ENCODE results near the gene CFAP410. TPM values are rescaled to one million over a fixed set of nuclear protein-coding genes. Genes with fewer than 3 reads are reported as not detected.

CFAP410 gene
- total RNA-seq, 2 donors from 2014 or later: 48.8 to 51.3 TPM

- ATAC-seq (ENCODE audit: insufficient number of reproducible peaks, low FRiP score, low read depth) (no peak), DNase-seq (ENCODE audit: low spot score) (no peak)
- no peaks in the 10 kb centered on the region for H3K27me3 ChIP-seq (replicated peaks; ENCODE audit: insufficient read depth)
- H3K4me3 ChIP-seq: no peak overlapping the region
- no peak for TF ChIP-seq CTCF (IDR thresholded peaks at IDR 0.05)
- peaks cover 46% of the 10 kb centered on the region for H3K36me3 ChIP-seq
- no peaks in the 10 kb centered on the region for H3K9me3 ChIP-seq
- H3K27ac ChIP-seq: no peak overlapping the region
- H3K4me1 ChIP-seq (ENCODE audit: control insufficient read depth in 1 of 2, low read depth in 2 of 2): no peaks in the 10 kb centered on the region
Measured at GRCh38 chr21:44312716-44313115, 26.5 kb downstream of the CFAP410 start.

- no peaks in the 10 kb centered on the region for H3K4me1 ChIP-seq (ENCODE audit: control insufficient read depth in 1 of 2, low read depth in 2 of 2)
- no peak overlapping the region for H3K27ac ChIP-seq
- ATAC-seq (ENCODE audit: insufficient number of reproducible peaks, low FRiP score, low read depth): no peak
- no peaks in the 10 kb centered on the region for H3K27me3 ChIP-seq (replicated peaks; ENCODE audit: insufficient read depth)
- TF ChIP-seq CTCF (IDR thresholded peaks at IDR 0.05): no peak
- H3K9me3 ChIP-seq: no peaks in the 10 kb centered on the region
- no peak for DNase-seq (ENCODE audit: low spot score)
- peaks cover 40% of the 10 kb centered on the region for H3K36me3 ChIP-seq
- H3K4me3 ChIP-seq: no peak overlapping the region
Measured at GRCh38 chr21:44312089-44312488, 27.1 kb downstream of the CFAP410 start.

- H3K36me3 ChIP-seq: peaks cover 40% of the 10 kb centered on the region
- H3K4me3 ChIP-seq: no peak overlapping the region
- DNase-seq (ENCODE audit: low spot score) (no peak), ATAC-seq (ENCODE audit: insufficient number of reproducible peaks, low FRiP score, low read depth) (no peak)
- TF ChIP-seq CTCF (IDR thresholded peaks at IDR 0.05): no peak
- no peaks in the 10 kb centered on the region for H3K4me1 ChIP-seq (ENCODE audit: control insufficient read depth in 1 of 2, low read depth in 2 of 2)
- no peaks in the 10 kb centered on the region for H3K27me3 ChIP-seq (replicated peaks; ENCODE audit: insufficient read depth)
- H3K27ac ChIP-seq: no peak overlapping the region
- H3K9me3 ChIP-seq: no peaks in the 10 kb centered on the region
Measured at GRCh38 chr21:44310628-44311507, 28.3 kb downstream of the CFAP410 start.

GRCh38 chr21:44306936-44307704, 32.1 kb downstream of the CFAP410 start:
- DNase-seq (ENCODE audit: low spot score): no peak
- no peak for ATAC-seq (ENCODE audit: insufficient number of reproducible peaks, low FRiP score, low read depth)
- Histone ChIP-seq H3K36me3 (peaks cover 26% of the 10 kb centered on the region), H3K27ac (no peak overlapping the region), H3K4me3 (no peak overlapping the region), H3K4me1 (ENCODE audit: control insufficient read depth in 1 of 2, low read depth in 2 of 2) (peaks cover 10 to 30% of the 10 kb centered on the region in 2 donors), H3K27me3 (replicated peaks; ENCODE audit: insufficient read depth) (no peaks in the 10 kb centered on the region), H3K9me3 (no peaks in the 10 kb centered on the region)
- TF ChIP-seq CTCF (IDR thresholded peaks at IDR 0.05): no peak

- no peak overlapping the region for H3K27ac ChIP-seq
- H3K9me3 ChIP-seq: no peaks in the 10 kb centered on the region
- no peak overlapping the region for H3K4me3 ChIP-seq
- H3K4me1 ChIP-seq (ENCODE audit: control insufficient read depth in 1 of 2, low read depth in 2 of 2): peaks cover 23 to 44% of the 10 kb centered on the region in 2 donors
- no peak for TF ChIP-seq CTCF (IDR thresholded peaks at IDR 0.05)
- no peak for DNase-seq (ENCODE audit: low spot score)
- H3K27me3 ChIP-seq (replicated peaks; ENCODE audit: insufficient read depth): no peaks in the 10 kb centered on the region
- ATAC-seq (ENCODE audit: insufficient number of reproducible peaks, low FRiP score, low read depth): no peak
- peaks cover 11% of the 10 kb centered on the region for H3K36me3 ChIP-seq
Measured at GRCh38 chr21:44305691-44306090, 33.5 kb downstream of the CFAP410 start.
